Stimulated activated naive CD4-positive, alpha-beta T cell treated with Interleukin-2 at 50 U/mL for 16 hours (primary cell): Measurements from ENCODE around the gene KRTAP10-7.
"Not testable (repeated sequence)": the region's sequence is repeated elsewhere in the genome, so short reads cannot be mapped to it uniquely, and the experiment has no call there.

Experiments
- DNase-seq: peaks from one replicate; lab custom pipeline; 2025; lab: John Stamatoyannopoulos, UW

The KRTAP10-7 gene

DNA sequence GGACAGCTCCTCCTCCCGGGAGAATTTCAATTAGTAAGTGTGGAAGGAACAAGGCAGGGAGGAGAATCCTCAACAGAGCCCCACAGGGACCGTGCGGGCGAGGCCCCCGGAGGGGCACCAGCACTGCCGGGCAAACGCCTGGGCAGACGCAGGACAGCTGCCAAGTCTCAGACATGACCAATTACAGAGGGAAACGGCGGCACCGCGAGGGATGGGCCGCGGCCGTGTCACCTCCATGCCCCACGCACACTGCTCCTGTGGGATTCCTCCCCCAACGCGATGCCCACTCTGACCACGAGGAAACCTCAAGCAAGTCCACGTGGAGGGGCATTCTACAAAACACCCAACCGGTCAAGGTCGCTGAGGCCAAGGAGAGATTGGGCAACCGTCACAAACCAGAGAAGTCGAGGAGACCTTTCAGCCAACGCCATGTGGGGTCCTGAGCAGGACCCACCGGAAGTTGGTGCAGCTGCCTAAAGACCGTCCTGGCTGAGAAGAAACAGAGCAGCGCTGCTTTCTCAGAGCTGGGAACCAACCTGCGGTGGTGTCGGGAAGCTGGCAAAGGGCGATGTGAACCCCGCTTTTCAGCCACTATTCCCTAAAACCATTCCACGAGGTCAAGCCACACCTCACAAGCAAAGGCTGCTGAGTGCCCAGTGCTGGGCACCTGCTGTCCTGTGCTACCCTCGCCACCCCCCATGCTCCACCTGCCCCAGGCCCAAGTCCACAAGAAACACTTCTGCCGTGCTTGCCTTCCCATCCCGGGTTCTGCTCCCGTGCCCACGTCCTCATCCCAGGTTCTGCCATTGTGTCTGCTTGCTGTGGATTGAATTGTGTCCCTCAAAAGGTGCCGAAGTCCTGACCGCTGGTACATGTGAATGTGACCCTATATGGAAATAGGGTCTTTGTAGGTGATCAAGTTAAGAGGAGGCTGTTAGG, 28.3 kb upstream of the KRTAP10-7 start:
- no peak for DNase-seq

DNA sequence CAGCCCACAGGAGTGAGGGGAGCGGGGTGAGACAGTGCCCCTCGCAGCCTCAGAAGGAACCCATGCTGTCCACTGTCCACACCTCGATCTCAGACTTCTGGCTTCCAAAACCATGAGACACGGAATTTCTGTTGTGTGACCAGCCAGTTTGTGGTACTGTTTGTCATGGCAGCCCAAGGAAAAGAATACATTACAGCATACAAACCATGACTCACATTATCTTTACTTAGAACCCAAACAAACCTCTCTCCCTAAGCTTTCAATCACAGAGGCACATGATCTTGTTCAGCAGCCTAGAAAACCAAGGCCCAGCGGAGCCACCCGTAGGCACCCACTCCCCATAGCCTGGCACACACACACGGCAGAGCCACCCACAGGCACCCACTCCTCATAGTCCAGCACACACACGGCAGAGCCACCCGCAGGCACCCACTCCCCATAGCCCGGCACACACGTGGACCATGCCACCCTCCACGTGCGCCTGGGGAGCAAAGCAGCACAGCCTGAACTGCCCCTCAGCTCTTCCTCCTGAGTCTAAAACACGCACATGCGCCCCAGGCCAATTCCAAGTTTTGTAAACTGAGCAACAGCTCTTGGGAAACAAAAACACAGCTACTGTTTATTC, 27.3 kb upstream of the KRTAP10-7 start:
- no peak for DNase-seq

DNA sequence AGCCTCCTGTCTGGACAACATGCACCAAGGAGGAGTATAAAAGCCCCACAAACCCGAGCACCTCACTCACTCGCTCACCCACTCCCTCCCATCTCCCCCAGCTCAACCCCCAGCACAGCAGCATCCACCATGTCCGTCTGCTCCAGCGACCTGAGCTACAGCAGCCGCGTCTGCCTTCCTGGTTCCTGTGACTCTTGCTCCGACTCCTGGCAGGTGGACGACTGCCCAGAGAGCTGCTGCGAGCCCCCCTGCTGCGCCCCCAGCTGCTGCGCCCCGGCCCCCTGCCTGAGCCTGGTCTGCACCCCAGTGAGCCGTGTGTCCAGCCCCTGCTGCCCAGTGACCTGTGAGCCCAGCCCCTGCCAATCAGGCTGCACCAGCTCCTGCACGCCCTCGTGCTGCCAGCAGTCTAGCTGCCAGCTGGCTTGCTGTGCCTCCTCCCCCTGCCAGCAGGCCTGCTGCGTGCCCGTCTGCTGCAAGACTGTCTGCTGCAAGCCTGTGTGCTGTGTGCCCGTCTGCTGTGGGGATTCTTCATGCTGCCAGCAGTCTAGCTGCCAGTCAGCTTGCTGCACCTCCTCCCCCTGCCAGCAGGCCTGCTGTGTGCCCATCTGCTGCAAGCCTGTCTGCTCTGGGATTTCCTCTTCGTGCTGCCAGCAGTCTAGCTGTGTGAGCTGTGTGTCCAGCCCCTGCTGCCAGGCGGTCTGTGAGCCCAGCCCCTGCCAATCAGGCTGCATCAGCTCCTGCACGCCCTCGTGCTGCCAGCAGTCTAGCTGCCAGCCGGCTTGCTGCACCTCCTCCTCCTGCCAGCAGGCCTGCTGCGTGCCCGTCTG, 26.6 kb upstream of the KRTAP10-7 start, which contains the start of gene KRTAP10-4:
Gene KRTAP10-4 (plus strand): TSS at position 100 of the 827 bp plus-strand sequence. CDS start 30 bp downstream, at position 130.
- DNase-seq = not testable (repeated sequence)

DNA sequence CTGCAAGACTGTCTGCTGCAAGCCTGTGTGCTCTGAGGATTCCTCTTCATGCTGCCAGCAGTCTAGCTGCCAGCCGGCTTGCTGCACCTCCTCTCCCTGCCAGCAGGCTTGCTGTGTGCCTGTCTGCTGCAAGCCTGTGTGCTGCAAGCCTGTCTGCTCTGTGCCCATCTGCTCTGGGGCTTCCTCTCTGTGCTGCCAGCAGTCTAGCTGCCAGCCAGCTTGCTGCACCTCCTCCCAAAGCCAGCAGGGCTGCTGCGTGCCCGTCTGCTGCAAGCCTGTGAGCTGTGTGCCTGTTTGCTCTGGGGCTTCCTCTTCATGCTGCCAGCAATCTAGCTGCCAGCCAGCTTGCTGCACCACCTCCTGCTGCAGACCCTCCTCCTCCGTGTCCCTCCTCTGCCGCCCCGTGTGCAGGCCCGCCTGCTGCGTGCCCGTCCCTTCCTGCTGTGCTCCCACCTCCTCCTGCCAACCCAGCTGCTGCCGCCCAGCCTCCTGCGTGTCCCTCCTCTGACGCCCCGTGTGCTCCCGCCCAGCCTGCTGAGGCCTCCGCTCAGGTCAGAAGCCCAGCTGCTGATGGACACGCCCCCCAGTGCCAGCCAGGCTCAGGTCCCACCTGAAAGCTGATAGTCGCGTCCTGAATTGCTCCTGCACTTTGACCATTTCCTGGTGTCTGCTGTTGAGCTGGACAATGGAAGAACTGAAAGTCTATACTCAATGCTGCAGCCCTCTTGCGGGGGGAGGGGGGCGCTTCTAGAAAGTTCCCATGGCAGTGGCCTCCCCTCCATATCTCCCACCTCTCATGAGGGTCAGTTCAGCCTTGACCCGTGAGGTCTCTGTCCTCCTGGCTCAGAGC, 25.7 kb upstream of the KRTAP10-7 start:
- DNase-seq = no peak

DNA sequence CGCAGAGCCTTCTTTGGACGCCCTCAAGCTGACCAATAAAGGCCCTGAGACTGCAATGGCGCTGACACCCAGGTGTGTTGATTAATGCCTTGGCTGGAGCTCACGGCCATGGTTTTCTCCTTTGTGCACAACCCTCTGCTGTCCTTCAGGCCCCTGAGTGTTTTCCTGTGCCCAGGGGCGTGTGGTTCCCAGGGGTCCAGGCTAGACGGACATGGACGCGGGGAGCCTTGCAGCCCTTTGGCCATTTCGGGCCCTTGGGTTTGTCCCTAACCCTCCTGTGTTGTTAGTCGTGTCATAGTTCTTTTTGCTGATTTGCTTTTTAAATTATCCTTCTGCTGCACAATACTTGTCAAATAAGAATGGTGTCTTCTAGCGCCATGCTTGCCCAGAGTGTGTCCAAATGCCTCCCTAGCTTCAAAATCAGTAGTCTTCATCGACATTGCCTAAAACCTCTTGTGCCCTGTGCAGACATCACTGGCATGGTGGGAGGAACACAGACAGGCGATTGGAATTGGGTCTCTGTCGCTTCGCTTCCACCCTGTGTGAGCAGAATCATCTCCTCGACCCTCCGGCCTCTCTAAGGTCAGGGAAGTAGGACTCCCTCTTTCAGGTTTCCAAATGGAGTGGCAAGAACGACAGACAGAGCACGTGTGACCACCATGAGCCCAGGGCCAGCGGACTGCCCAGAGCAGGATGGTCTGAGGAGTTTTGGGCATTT, 24.9 kb upstream of the KRTAP10-7 start:
- DNase-seq = no peak

DNA sequence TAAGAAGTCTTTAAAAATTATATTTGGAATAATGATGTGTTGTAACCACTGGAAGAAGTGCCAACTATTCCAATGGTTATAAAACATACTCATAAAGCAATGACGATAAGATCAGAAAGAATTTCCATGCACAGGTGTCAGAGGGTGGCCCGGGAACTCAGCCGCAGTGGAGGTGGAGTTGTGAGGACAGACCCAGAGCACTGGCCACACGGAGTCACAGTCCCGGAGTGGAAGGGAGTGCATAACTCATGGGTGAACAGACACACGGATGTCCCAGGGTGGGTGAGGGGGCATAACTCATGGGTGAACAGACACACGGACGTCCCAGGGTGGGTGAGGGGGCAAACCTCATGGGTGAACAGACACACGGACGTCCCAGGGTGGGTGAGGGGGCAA, 24.4 kb upstream of the KRTAP10-7 start:
- DNase-seq = no peak

DNA sequence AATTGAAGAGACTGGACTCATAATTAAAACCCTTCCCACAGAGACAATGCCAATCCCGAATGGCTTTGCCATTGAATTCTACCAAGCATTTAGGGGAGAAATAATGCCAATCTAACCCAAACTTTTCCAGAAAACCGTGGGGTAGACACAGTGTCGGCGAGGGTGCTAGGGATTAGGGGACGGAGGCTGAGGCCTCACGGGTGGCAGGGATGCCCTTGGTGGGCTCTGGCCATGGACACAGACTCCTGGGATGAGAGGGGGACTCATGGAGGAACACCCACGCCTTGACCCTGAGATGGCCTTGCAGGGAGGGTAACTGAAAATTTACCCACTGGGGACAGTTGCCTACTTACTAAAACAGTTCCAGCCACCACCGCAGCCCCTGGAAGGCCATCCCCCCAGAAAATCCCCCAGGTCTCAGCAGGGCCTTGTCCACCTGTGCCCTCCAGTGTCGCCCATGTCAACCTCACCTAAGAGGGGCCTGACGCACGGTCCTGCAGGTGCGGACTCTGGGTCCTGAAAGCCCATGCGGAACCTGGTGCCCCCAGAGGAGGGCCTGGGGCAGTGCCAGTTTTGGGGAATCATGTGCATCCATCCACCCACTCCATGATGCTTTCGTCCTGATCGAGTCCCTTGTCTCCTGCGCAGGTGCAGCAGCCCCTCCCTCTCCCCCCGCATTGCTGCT, 21.9 kb upstream of the KRTAP10-7 start:
- DNase-seq = no peak

DNA sequence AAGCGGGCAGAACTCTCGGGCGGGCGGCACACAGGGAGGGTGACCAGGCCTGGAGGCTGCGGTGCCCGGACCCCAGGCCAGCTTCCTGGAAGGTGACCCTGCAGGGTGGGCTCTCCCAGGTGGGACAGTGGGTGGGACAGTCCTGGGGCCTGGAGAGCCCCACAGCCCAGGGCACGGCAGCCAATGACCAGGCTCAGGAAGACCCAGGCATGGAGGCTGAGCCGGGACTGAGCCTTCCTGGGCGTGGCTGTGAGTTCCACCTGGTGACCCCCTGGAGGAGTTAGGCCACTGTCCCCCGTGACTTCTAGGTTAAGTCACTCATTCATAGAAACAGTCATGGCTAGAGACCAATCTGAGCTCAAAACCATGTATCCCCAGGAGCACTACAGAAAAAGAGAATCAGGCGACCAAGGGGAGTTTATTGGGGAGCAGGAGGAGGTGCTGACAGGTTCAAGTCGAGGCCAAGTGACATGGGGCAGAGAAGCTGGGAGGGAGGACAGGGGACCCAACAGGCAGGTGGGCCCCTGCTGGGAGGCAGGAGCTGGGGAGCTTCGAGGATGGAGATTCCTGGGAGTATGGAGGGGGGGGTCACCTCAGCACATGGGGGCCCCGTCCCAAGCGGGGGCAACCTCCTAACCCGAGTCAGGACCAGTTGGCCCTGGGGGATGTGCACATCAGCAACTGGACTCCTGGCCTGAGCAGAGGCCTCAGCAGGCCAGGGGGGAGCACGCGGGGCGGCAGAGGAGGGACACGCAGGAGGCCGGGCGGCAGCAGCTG, 21.2 kb upstream of the KRTAP10-7 start:
- no peak for DNase-seq

DNA sequence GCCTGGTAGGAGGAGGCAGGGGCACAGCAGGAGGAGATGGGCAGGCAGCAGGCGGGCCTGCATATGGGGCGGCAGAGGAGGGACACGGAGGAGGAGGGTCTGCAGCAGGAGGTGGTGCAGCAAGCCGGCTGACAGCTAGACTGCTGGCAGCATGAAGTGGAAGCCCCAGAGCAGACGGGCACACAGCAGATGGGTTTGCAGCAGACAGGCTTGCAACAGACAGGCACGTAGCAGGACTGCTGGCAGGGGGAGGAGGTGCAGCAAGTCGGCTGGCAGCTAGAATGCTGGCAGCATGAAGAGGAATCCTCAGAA, 20.6 kb upstream of the KRTAP10-7 start:
- no peak for DNase-seq

DNA sequence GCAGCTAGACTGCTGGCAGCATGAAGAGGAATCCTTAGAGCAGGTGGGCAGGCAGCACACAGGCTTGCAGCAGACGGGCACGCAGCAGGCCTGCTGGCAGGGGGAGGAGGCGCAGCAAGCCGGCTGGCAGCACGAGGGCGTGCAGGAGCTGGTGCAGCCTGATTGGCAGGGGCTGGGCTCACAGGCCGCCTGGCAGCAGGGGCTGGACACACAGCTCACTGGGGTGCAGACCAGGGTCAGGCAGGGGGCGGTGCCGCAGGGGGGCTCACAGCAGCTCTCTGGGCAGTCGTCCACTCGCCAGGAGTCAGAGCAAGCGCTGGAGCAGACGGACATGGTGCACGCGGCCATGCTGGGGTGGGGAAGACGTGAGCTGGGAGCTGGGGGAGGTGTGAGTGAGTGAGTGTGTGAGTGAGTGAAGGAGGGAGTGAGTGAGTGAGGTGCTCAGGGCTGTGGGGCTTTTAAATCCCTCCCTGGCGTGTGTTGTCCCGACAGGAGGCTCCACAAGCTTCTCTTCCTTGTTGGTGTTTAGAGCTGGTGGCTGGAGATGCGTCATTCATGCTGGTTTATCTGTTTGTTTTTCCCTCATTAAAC, 20.1 kb upstream of the KRTAP10-7 start, which contains the start of gene KRTAP10-5:
Gene KRTAP10-5 (minus strand): TSS at position 374 of the 591 bp plus-strand sequence. CDS start 26 bp downstream, at position 348.
- not testable (repeated sequence) for DNase-seq

DNA sequence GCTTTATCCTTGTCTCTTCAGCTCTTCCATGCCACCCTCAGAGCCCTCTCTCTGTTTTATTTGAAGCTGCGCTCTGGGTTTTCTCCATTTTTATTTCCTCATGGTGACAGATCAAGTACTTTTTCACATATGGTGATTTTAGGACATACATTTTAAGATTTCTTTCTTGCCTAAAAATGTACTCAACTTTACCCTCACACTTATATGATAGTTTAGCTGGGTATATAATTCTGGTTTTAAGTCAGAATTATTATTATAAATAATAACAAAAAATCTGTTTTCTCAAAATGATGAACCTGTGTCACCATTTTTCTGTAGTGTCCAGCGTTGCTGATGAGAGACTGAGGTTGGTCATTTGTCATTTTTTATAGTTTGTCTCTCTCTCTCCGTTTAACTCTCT, 19.2 kb upstream of the KRTAP10-7 start:
- no peak for DNase-seq

DNA sequence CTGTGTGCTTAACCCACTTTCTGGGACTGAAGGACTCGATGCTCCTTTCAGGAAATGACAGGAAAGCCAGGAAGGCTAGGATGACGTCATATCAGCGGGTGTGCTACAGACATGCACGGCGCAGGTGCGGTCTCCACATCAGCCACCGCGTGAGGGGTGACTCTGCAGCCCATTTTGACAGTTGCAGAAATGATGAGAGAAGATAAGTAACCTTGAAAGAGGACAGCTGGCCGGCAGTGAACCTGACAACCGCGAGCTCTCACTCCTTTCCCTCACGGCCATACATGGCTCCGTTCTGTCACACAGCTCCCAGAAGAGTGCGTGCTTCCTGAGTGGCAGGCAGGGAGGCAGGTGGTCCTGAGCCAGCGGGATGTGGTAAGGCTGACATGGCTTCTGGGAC, 18.3 kb upstream of the KRTAP10-7 start:
- DNase-seq = no peak

DNA sequence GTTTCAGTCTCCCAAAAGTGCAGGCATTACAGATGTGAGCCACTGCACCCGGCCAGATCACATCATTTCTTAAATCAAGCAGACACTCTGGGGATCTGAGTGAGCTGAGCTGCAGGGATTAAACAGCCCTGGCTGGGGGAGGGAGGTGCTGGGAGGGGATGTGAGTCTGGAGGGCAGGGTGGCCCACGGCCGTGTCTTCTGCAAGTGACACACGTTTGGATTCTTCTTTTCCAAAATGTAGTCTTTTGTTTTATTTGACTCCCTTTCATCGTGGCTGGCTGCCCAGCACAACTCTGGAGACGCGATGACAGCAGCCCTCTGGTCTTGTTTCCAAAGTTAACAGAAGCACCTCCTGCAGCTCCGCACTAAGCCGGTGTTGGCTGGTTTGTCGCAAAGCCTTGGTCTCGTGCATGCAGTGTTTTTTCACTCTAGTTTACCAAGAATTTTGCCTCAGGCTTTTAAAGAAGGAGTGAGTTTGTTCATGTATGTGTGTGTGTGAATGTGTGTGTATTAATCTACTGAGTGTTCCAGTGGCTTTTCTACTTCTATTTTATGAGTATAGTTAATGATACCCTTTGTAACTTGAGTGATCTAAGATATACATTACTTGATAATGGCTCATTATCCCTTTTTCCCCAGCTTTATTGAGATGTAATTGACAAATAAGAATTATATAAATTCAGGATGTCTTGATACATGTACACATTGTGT, 17.2 kb upstream of the KRTAP10-7 start:
- DNase-seq = no peak

DNA sequence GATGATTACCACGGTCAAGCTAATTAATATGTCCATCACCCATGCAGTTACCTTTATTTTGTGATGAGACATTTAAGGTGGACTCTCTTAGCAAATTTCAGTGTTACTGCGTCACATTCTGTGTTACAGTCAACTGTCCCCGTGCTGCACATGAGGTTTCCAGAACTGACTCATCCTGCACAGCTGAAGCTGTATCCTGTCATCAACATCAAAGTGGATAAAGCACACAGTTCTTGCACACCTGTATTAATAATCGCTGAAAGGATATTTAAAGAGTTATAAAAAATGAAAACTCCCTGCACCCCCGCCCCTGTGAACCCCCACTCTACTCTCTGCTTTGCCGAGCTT, 16.6 kb upstream of the KRTAP10-7 start:
- DNase-seq = peak; percentile 4

DNA sequence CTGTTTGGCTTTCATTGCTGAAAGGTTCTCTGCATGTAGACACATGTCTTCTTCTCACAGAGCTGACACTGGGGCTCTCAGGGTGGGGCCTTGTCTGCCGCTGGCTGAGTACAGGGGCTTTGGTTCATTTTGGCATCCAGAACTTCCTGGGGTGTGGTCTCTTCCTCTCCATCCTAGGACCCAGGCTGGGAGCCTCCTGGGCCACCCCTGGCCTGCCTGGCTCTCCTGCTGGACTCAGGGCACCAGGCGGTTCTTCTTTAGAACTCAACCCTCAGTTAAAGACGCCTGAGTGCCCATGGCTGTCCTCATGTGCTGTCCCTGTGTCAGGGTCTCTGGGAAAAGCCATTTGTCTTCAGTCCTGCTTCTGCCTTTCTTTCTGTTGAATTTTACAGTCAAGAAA, 14.5 kb upstream of the KRTAP10-7 start:
- no peak for DNase-seq

DNA sequence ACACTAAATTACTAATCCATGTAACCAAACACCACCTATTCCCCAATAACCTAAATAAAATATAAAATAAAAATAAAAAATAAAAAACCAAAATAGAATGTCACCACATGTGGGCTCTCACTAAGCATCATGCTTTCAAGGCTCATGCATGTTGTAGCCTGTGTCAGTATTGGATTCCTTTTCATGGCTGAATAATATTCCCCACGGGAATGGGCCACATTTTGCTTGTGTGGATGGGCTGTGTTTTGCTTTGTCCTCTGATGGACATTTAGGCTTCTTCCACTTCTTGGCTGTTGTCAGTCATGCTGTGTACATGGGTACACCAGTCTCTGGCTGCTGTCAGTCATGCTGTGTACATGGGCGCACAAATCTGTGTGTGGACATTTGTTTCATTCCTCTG, 11.3 kb upstream of the KRTAP10-7 start:
- DNase-seq = no peak

DNA sequence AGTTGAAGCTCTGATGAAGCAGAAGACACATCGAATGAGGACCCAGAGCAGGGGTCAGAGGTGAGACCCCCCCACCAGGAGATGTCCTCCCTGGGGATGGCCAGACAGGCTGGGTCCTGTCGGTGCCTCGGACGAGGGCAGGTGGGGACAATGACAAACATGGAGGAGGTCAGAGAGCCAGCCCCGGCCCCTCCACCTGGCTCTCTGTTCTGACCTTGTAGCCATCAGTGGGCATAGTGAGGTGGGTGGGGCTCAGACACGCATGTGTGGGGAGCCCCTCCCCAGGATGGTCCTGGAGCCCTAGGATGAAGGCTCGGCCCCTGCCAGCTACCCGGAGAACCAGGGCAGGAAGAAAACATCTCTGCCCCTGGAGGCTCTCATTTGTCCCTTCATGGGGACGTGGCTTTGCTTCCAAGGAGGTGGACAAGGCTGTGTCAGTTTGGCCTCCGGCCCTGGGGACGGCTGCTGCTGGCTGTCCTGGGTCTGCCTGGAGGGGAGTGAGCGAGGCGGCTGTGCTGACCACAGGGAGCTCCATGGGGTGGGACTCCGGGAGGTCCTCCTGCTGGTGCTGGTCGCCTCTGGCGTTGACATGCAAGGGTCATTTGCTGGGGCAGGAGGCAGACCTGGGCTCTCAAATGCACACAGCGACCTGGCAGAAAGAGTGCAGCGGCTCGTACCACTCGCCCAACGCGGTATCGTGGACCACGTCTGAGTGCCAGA, 10.7 kb upstream of the KRTAP10-7 start:
- DNase-seq = no peak

DNA sequence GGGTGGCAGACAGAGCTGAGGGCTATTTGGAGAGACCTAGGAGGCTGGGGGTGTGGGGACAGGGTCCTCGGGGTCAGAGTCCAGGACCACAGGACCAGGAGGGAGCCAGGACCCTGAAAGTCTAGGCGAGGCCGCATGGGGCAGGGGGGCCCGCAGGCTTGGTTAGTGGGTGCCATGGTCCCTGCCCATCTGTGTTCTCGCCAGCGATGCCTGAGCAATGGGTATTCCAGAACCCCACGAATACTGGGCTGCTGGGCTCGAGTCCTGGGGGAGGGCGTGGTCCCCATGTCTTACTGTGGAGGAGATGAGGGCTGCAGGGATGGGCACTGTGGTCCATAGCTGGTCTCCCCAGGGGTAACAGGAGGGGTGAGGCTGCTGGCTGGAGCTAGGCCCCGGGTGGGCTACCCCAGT, 10.1 kb upstream of the KRTAP10-7 start:
- DNase-seq = no peak
